ENCODE data around the gene LMTK2.

The LMTK2 gene

DNA sequence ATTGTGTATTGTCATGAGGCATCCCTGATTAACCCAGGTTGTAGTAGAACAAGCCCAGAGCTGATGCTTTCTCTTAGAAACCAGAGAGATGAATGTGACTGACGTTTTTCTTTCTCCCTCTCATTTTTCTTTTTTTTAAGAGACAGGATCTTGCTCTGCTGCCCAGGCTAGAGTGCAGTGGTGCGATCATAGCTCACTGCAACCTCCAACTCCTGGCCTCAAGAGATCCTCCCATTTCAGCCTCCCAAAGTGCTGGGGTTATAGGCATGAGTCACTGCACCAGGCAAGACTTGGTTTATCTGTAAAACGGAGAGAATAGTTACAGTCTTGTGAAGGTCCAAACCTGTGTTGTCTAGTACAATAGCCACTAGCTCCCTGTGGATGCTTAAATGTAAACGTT, 5.4 kb downstream of the LMTK2 start:
- no peak for TF ChIP-seq CTCF (IDR thresholded peaks at IDR 0.05; ENCODE audit: poor library complexity, severe bottlenecking)
- Histone ChIP-seq H3K4me1 (ENCODE audit: insufficient read depth, poor library complexity, severe bottlenecking) (peaks cover 5% of the 10 kb centered on the region), H3K9me3 (ENCODE audit: severe bottlenecking) (no peaks in the 10 kb centered on the region), H3K27me3 (ENCODE audit: insufficient read depth, poor library complexity, severe bottlenecking) (no peaks in the 10 kb centered on the region), H3K36me3 (ENCODE audit: low read depth) (no peaks in the 10 kb centered on the region), H3K4me3 (ENCODE audit: severe bottlenecking) (no peak overlapping the region), H3K27ac (ENCODE audit: poor library complexity, severe bottlenecking) (no peak overlapping the region)
- no peak for DNase-seq (ENCODE audit: low spot score)
- no peak for ATAC-seq (ENCODE audit: low read depth)

DNA sequence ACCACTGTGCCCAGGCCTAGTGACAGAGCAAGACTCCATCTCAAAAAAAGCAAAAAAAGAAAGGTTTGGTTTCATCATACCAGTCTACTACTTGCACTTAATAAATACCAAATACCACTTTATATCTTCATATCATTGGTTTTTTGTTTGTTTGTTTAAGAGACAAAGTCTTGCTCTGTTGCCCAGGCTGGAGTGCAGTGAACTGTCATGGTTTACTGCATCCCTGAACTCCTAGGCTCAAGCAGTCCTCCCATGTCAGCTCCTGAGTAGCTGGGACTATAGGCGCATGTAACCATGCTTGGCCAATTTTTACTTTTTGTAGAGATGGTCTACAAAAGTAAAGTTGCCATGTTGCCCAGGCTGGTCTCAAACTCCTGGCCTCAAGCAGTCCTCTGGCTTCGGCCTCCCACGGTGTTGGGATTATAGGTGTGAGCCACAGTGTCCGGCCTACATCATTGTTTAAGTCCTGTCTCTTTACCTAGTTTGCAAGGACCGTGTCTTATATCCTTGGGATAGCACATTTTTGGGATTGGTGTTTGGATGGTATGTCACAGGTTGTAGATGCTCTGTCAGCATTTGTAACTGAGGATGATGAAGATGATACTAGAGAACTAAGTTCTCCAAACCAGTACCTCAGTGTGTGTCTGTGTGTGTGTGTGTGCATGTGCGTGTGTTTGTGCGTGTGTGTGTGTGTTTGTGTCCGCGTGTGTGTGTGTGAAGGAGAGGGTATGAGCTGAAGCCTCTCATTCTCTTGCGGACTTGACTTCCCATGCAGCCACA, 9.3 kb downstream of the LMTK2 start:
- Histone ChIP-seq H3K4me3 (ENCODE audit: severe bottlenecking) (no peak overlapping the region), H3K4me1 (ENCODE audit: insufficient read depth, poor library complexity, severe bottlenecking) (peaks cover 36% of the 10 kb centered on the region), H3K36me3 (ENCODE audit: low read depth) (no peaks in the 10 kb centered on the region), H3K27ac (ENCODE audit: poor library complexity, severe bottlenecking) (no peak overlapping the region), H3K9me3 (ENCODE audit: severe bottlenecking) (no peaks in the 10 kb centered on the region), H3K27me3 (ENCODE audit: insufficient read depth, poor library complexity, severe bottlenecking) (no peaks in the 10 kb centered on the region)
- TF ChIP-seq CTCF (IDR thresholded peaks at IDR 0.05; ENCODE audit: poor library complexity, severe bottlenecking) = no peak
- ATAC-seq (ENCODE audit: low read depth) (no peak), DNase-seq (ENCODE audit: low spot score) (no peak)

DNA sequence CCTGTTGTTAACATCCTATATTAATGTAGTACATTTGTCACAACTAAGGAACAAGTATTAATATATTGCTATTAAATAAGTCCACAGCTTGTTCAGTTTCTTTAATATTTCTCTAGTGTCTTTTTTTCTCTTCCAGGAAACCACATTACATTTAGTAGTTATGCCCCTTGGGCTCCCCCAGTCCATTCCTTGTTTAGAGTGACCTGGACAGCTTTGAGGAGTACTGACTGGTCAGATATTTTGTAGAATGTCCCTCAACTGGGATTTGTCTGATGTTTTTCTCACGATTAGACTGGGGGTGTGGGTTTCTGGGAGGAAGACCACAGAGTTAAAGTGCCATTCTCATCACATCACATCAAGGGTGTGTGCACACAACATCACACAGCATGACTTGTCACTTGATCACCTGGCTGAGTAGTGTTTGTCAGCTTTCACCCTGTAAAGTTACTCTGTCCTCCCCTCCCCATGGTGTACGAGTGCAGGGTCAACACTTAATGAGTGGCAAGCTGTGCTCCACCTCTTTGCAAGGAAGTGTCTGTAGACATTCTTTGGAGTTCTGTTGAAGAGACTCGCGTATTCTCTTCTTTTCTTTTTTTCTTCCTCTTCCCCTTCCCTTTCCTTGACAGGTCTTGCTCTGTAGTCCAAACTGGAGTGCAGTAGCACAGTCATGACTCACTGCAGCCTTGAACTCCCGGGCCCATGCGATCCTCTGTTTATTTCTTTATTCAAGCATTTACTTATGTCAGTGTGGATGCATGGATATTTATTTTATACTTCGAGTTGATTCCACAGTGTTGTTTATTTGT, 10.2 kb downstream of the LMTK2 start:
- no peak for TF ChIP-seq CTCF (IDR thresholded peaks at IDR 0.05; ENCODE audit: poor library complexity, severe bottlenecking)
- DNase-seq (ENCODE audit: low spot score) = no peak
- ATAC-seq (ENCODE audit: low read depth) = no peak
- Histone ChIP-seq H3K4me1 (ENCODE audit: insufficient read depth, poor library complexity, severe bottlenecking) (peaks cover 36% of the 10 kb centered on the region), H3K27ac (ENCODE audit: poor library complexity, severe bottlenecking) (peak overlapping the region; percentile 66), H3K36me3 (ENCODE audit: low read depth) (no peaks in the 10 kb centered on the region), H3K27me3 (ENCODE audit: insufficient read depth, poor library complexity, severe bottlenecking) (no peaks in the 10 kb centered on the region), H3K4me3 (ENCODE audit: severe bottlenecking) (no peak overlapping the region), H3K9me3 (ENCODE audit: severe bottlenecking) (no peaks in the 10 kb centered on the region)

DNA sequence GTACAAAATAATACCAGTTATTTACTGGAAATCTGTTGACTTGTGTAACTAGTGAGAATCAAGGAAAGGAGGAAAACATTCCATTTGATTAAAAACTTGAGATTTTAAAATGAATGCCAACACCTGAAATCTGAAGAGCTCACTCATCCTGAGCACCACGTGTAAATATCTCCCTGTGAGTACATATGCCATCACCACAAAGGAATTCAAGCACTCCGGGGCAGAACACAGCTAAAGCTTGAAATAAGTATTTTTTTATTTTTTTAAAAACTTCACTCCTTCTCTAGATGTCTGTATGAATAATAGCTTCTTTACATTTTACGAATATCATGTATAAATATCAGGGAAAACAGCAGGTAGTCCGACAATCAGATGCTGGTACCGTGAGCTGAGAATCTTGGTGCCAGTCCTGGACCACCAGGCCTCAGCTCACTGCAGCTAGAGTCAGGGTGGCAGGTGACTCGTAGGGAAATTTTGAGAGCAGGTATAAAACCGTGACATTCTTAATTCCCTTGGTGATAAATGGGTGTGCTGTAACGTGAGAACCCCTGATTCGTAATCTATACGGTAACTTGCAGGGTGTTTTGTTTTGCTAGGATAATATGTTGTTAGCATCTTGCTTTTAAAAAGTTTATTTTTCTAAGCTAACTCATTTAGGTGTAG, 12.7 kb downstream of the LMTK2 start:
- TF ChIP-seq CTCF (IDR thresholded peaks at IDR 0.05; ENCODE audit: poor library complexity, severe bottlenecking) = no peak
- H3K27ac ChIP-seq (ENCODE audit: poor library complexity, severe bottlenecking) = peak overlapping the region; percentile 66
- peaks cover 36% of the 10 kb centered on the region for H3K4me1 ChIP-seq (ENCODE audit: insufficient read depth, poor library complexity, severe bottlenecking)
- H3K27me3 ChIP-seq (ENCODE audit: insufficient read depth, poor library complexity, severe bottlenecking) = no peaks in the 10 kb centered on the region
- no peaks in the 10 kb centered on the region for H3K9me3 ChIP-seq (ENCODE audit: severe bottlenecking)
- ATAC-seq (ENCODE audit: low read depth) = peak; percentile 98
- no peak overlapping the region for H3K4me3 ChIP-seq (ENCODE audit: severe bottlenecking)
- no peaks in the 10 kb centered on the region for H3K36me3 ChIP-seq (ENCODE audit: low read depth)
- DNase-seq (ENCODE audit: low spot score) = no peak

All from RWPE2 (cell line).